Activated T-cell treated with anti-CD3 and anti-CD28 coated beads, Interleukin-2, amount 50 U/mL, for 72 hours (primary cell): ENCODE results near the gene DNAJC8. TPM values are rescaled to one million over a fixed set of nuclear protein-coding genes. Genes with fewer than 3 reads are reported as not detected.
A peak's percentile ranks its signal among the peaks of the same experiment; 100 is the strongest.

ENCODE experiments used
- ATAC-seq, 2 donors: fragments of 150-1000 bp; cut with Tn5 transposase; replicated peaks in 1 of 2; 2 replicates each; pipeline ENCODE4 v1.10.0; 2021; ENCODE audit warnings: moderate library complexity in 2 of 2, mild to moderate bottlenecking in 1 of 2
- DNase-seq, 2 donors: peaks; one replicate each; pipeline ENCODE4 v3.0.0; 2021 to 2022; ENCODE audit warnings: mixed read lengths in 1 of 2
- H3K27ac Mint-ChIP-seq: one replicate; pipeline ENCODE4 v1.8.0; 2022; ENCODE audit warnings: mild to moderate bottlenecking, moderate library complexity, mixed read lengths
- H3K27me3 Mint-ChIP-seq: one replicate; pipeline ENCODE4 v1.8.0; 2022; ENCODE audit warnings: low read depth, mixed read lengths
- H3K36me3 Mint-ChIP-seq, 2 donors: one replicate each; pipeline ENCODE4 v1.8.0; 2022; ENCODE audit warnings: mixed read lengths in 2 of 2, mild to moderate bottlenecking in 1 of 2; ENCODE audit not compliant: insufficient read depth in 2 of 2
- H3K4me1 Mint-ChIP-seq: one replicate; pipeline ENCODE4 v1.8.0; 2022; ENCODE audit warnings: low read depth, mixed read lengths
- H3K4me3 Mint-ChIP-seq, 2 donors: one replicate each; pipeline ENCODE4 v1.8.0; 2022; ENCODE audit warnings: mild to moderate bottlenecking in 2 of 2, mixed read lengths in 2 of 2, moderate library complexity in 2 of 2
- H3K9me3 Mint-ChIP-seq, 2 donors: one replicate each; pipeline ENCODE4 v1.8.0; 2022; ENCODE audit warnings: mixed read lengths in 2 of 2
- total RNA-seq, 2 donors: library from RNA; stranded (reverse); gene quantifications; one replicate each; pipeline ENCODE4 v1.2.3, GENCODE V29; 2022

DNAJC8 gene
- total RNA-seq, 2 donors from 2014 or later, result 61.9 to 63.7 TPM

DNA sequence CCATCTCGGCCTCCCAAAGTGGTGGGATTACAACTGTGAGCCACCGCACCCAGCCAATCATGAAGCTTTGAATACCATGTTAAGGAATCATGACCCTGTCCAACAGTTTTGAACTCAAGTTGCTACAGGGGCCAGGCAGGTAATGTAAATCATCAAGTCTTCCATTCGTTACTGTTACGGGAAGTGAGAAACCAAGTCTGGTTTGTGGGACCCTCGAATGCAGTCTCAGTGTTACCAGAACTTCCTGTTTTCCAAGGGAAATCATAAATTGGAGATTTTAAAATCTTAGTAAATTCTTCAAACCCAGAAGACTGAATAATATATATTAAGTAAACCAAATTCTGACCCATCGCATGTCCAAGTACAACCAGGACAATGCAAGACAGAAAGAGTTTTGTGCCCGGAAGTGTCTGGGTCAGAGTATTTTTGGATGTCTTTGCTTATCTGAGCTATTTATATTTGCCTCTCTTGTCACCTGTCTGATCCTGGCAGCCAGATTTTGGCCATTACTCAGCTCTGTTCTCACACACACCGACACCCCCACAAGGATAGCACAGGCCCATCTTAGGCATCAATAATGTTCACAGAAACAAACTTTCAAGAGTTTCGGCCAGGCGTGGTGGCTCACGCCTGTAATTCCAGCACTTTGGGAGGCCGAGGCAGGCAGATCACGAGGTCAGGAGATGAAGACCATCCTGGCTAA lies 11.9 kb upstream of the DNAJC8 start:
- no peak for DNase-seq
- ATAC-seq, result no peak
- Mint-ChIP-seq H3K27ac (peak overlapping the region; percentile 48), H3K36me3 (peaks cover 0 to 3% of the 10 kb centered on the region in 2 donors), H3K4me3 (peak overlapping the region; percentile 57 to 62), H3K4me1 (peaks cover 71% of the 10 kb centered on the region), H3K27me3 (no peaks in the 10 kb centered on the region), H3K9me3 (no peaks in the 10 kb centered on the region)

DNA sequence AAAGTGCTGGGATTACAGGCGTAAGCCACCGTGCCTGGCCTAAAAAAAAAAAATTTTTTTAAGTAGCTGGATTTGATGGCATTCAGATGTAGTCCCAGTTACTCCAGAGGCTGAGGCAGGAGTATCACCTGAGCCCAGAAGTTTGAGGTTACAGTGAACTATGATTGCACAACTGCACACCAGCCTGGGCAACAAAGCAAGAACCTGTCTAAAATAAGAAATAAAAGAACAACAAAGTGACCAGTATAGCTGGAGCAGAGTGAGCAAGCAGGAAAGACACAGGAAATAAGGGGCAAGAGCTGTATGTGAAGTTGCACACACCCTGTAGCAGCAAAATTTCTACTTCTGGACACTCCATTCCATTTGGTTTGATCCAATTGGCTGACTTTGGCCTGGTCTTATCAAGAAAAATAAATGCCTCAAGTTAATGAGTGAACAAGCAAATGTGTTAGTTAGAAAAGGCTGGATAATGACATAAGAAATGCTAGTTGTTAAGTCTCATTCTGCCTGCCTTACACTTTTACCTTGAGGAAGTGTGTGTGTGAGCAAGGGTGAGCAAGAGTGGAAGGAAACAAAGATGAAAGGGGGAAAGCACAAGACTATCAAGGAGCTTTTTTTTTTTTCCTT lies 11.0 kb upstream of the DNAJC8 start:
- DNase-seq (no peak), ATAC-seq (no peak)
- peak overlapping the region; percentile 33 to 47 for H3K4me3 Mint-ChIP-seq
- no peaks in the 10 kb centered on the region for H3K9me3 Mint-ChIP-seq
- H3K27me3 Mint-ChIP-seq, result no peaks in the 10 kb centered on the region
- peaks cover 0 to 3% of the 10 kb centered on the region in 2 donors for H3K36me3 Mint-ChIP-seq
- H3K4me1 Mint-ChIP-seq, result peaks cover 64% of the 10 kb centered on the region
- peak overlapping the region; percentile 21 for H3K27ac Mint-ChIP-seq

DNA sequence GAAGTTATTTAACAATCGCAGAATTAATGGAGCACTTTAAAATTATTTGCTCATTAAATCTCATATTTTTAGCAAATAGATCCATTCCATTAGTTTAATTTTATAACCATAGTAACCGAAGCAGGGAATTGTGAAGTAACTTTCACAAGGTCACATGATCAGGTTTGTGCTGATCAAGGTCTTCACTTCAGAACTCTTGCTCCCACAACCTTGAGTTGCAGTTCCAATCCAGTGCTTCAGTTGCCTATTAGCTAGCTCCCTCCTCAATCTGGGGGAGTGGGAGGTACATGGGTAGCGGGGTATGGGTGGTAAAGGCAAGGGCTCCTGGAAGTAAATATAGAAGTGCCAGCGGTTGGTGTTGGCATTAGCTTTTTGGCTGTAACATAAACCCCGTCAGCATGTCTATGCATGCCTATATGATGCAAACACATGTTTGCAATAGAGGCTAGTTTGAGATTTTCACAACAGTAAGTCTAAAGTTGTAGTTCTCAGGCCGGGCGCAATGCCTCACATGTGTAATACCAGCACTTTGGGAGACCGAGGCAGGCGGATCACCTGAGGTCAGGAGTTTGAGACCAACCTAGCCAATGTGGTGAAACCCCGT lies 8.9 kb upstream of the DNAJC8 start:
- H3K4me3 Mint-ChIP-seq, result no peak overlapping the region
- no peak for ATAC-seq
- H3K27ac Mint-ChIP-seq, result no peak overlapping the region
- peaks cover 0 to 3% of the 10 kb centered on the region in 2 donors for H3K36me3 Mint-ChIP-seq
- DNase-seq, result no peak
- H3K9me3 Mint-ChIP-seq, result no peaks in the 10 kb centered on the region
- no peaks in the 10 kb centered on the region for H3K27me3 Mint-ChIP-seq
- H3K4me1 Mint-ChIP-seq, result peaks cover 48% of the 10 kb centered on the region

DNA sequence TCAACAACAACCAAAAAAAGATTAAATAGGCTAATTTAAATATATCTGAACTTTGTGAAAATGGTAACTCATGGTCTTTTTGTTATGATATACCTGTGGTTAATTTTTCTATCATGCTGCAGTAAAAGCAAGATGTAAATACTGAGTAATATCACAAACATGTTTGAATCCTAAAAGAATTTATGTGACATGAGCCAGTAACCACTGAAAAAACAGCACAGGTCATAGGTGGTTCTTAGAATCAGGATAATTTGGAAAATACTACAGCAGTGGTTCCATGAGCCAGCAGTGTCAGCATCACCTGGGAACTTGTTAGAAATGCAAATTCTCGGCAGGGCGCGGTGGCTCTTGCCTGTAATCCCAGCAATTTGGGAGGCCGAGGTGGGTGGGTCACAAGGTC lies 7.2 kb upstream of the DNAJC8 start:
- Mint-ChIP-seq H3K9me3 (no peaks in the 10 kb centered on the region), H3K27ac (no peak overlapping the region), H3K27me3 (no peaks in the 10 kb centered on the region), H3K4me3 (no peak overlapping the region), H3K36me3 (peaks cover 0 to 1% of the 10 kb centered on the region in 2 donors), H3K4me1 (peaks cover 34% of the 10 kb centered on the region)
- no peak for DNase-seq
- ATAC-seq, result no peak

DNA sequence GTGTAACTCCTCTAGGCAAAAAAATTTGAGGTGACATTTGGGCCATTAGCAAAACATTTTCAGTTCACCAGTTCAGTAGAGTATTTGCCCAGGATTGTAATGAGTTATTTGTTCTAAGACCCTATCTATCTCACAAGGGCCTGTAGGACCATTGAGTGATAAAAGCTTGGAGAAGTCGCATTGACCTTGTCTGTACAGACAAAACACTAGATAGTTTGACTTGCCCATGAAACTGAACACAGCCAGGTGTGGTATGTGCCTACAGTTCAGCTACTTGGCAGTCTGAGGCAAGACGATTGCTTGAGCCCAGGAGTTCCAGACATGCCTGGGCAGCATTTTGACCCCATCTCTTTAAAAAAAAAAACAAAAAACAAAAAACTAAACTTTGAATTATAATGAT lies 6.2 kb upstream of the DNAJC8 start:
- no peaks in the 10 kb centered on the region for H3K27me3 Mint-ChIP-seq

GRCh38 chr1:28236656-28237322 lies 4.0 kb upstream of the DNAJC8 start:
- H3K4me3 Mint-ChIP-seq, result no peak overlapping the region
- DNase-seq (peak in 1 of 2 donors; percentile 14), ATAC-seq (no peak)
- H3K4me1 Mint-ChIP-seq, result peaks cover 35% of the 10 kb centered on the region
- no peak overlapping the region for H3K27ac Mint-ChIP-seq
- H3K36me3 Mint-ChIP-seq, result peaks cover 3% of the 10 kb centered on the region in 2 donors
- no peaks in the 10 kb centered on the region for H3K27me3 Mint-ChIP-seq
- no peaks in the 10 kb centered on the region for H3K9me3 Mint-ChIP-seq

More for the DNA sequence above, 6.2 kb upstream of the DNAJC8 start:
- DNase-seq, result no peak
- peaks cover 29% of the 10 kb centered on the region for H3K4me1 Mint-ChIP-seq
- no peak for ATAC-seq
- peaks cover 0 to 1% of the 10 kb centered on the region in 2 donors for H3K36me3 Mint-ChIP-seq
- no peak overlapping the region for H3K27ac Mint-ChIP-seq
- H3K4me3 Mint-ChIP-seq, result no peak overlapping the region
- no peaks in the 10 kb centered on the region for H3K9me3 Mint-ChIP-seq

GRCh38 chr1:28235755-28236655 lies 3.2 kb upstream of the DNAJC8 start, which contains the start of gene ATP5IF1:
Gene ATP5IF1, plus strand, starts transcription at chr1:28236124. Its CDS starts 60 bp downstream, at chr1:28236184.
- Mint-ChIP-seq H3K27me3 (no peaks in the 10 kb centered on the region), H3K4me3 (no peak within 1 kb of the TSS)

GRCh38 chr1:28233264-28233606 lies 406 bp upstream of the DNAJC8 start:
- H3K4me1 Mint-ChIP-seq, result peaks cover 49% of the 10 kb centered on the region
- peaks cover 1 to 12% of the 10 kb centered on the region in 2 donors for H3K36me3 Mint-ChIP-seq
- ATAC-seq (no peak), DNase-seq (no peak)
- H3K27ac Mint-ChIP-seq, result peak overlapping the region; percentile 38
- H3K9me3 Mint-ChIP-seq, result no peaks in the 10 kb centered on the region
- no peaks in the 10 kb centered on the region for H3K27me3 Mint-ChIP-seq
- peak overlapping the region; percentile 58 to 100 for H3K4me3 Mint-ChIP-seq

More at GRCh38 chr1:28235755-28236655, 3.2 kb upstream of the DNAJC8 start, which contains the start of gene ATP5IF1:
- H3K4me1 Mint-ChIP-seq, result peaks cover 41% of the 10 kb centered on the region
- peaks cover 3% of the 10 kb centered on the region in 2 donors for H3K36me3 Mint-ChIP-seq
- no peak within 1 kb of the TSS for H3K27ac Mint-ChIP-seq
- H3K9me3 Mint-ChIP-seq, result no peaks in the 10 kb centered on the region
- peak; percentile 95 to 98 for DNase-seq
- ATAC-seq, result peak; percentile 95

GRCh38 chr1:28229996-28230395 lies 2.8 kb downstream of the DNAJC8 start:
- ATAC-seq (no peak), DNase-seq (no peak)
- no peak overlapping the region for H3K4me3 Mint-ChIP-seq
- H3K4me1 Mint-ChIP-seq, result peaks cover 49% of the 10 kb centered on the region
- H3K27me3 Mint-ChIP-seq, result no peaks in the 10 kb centered on the region
- H3K36me3 Mint-ChIP-seq, result peaks cover 4 to 24% of the 10 kb centered on the region in 2 donors
- H3K27ac Mint-ChIP-seq, result no peak overlapping the region
- H3K9me3 Mint-ChIP-seq, result no peaks in the 10 kb centered on the region

- no peak for ATAC-seq
- H3K36me3 Mint-ChIP-seq, result peaks cover 4 to 25% of the 10 kb centered on the region in 2 donors
- H3K27ac Mint-ChIP-seq, result no peak overlapping the region
Observed at GRCh38 chr1:28229089-28229488, 3.7 kb downstream of the DNAJC8 start.

GRCh38 chr1:28213315-28213714 lies 19.5 kb downstream of the DNAJC8 start:
- H3K4me1 Mint-ChIP-seq, result no peaks in the 10 kb centered on the region
- H3K36me3 Mint-ChIP-seq, result peaks cover 0 to 14% of the 10 kb centered on the region in 2 donors
- no peaks in the 10 kb centered on the region for H3K9me3 Mint-ChIP-seq
- no peak overlapping the region for H3K27ac Mint-ChIP-seq
- no peak for ATAC-seq
- H3K27me3 Mint-ChIP-seq, result no peaks in the 10 kb centered on the region
- no peak for DNase-seq
- no peak overlapping the region for H3K4me3 Mint-ChIP-seq

More at GRCh38 chr1:28229089-28229488, 3.7 kb downstream of the DNAJC8 start:
- peaks cover 45% of the 10 kb centered on the region for H3K4me1 Mint-ChIP-seq
- H3K27me3 Mint-ChIP-seq, result no peaks in the 10 kb centered on the region
- no peak for DNase-seq
- H3K9me3 Mint-ChIP-seq, result no peaks in the 10 kb centered on the region
- H3K4me3 Mint-ChIP-seq, result no peak overlapping the region

GRCh38 chr1:28209700-28210099 lies 23.1 kb downstream of the DNAJC8 start:
- Mint-ChIP-seq H3K4me3 (no peak overlapping the region), H3K27ac (no peak overlapping the region), H3K36me3 (peaks cover 0 to 28% of the 10 kb centered on the region in 2 donors), H3K27me3 (no peaks in the 10 kb centered on the region), H3K4me1 (no peaks in the 10 kb centered on the region), H3K9me3 (no peaks in the 10 kb centered on the region)
- ATAC-seq (no peak), DNase-seq (no peak)
